ENCODE results near the gene PM20D1.
A peak's percentile ranks its signal among the peaks of the same experiment; 100 is the strongest.
"Not testable (repeated sequence)": the region's sequence is repeated elsewhere in the genome, so short reads cannot be mapped to it uniquely, and the experiment has no call there.

PM20D1 gene

DNA sequence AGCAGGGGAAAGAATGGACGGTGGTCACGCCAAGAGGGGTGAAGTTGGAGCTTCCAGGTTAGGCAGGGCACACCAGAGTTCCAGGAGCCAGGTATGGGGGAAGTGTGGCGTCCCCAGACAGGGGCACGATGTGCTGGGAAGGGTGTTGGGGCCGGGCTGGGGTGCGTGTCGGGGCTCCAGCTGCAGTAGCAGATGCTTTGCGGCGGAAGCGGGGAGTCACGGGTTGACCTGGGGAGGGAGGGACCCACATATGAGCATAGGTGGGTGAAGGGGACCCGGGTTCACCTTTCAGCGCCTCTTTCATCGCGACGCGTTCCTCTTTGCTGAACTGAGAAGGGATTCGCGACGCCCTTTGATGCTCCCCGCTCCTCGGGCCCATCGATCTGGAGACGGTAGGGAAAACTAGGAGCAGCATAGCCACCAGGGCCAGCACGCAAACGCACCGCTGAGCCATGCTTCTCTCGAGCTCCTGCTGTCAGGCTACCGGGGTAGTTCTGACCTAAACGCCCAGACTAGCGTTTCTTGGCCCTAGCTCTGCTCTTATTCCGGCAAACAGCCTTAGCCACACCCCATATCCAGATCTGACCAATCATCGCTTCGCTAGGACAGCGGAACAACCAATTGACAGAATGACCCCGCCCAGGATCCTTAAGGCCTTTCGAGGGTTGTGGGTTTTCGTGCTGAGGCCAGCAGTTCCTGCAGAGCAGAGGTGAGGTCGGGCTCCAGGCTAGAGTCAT lies at the start of gene PM20D1:
TSS of gene PM20D1 (minus strand) at position 514 of the 737 bp plus-strand sequence. CDS start at position 454, 60 bp downstream.
- DNase-seq (ENCODE audit: low spot score), result peak; percentile 37

DNA sequence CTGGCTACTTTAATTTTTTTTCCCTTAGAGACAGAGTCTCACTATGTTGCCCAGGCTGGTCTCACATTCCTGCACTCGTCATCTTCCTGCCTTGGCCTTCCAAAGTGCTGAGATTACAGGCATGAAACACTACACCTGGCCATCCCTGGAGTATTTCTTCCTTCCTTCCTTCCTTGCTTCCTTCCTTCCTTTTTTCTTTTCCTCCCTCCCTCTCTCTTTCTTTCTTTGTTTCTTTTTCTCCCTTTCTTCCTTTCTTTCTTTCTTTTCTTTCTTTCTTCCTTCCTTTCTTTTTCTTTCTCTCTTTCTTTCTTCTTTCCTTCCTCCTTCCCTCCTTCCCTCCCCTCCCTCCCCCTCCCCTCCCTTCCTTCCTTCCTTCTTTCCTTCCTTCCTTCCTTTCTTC lies 46.4 kb upstream of the PM20D1 start:
- DNase-seq (ENCODE audit: low spot score), result no peak

More for the DNA sequence above, at the start of gene PM20D1:
- FAIRE-seq, result no peak

DNA sequence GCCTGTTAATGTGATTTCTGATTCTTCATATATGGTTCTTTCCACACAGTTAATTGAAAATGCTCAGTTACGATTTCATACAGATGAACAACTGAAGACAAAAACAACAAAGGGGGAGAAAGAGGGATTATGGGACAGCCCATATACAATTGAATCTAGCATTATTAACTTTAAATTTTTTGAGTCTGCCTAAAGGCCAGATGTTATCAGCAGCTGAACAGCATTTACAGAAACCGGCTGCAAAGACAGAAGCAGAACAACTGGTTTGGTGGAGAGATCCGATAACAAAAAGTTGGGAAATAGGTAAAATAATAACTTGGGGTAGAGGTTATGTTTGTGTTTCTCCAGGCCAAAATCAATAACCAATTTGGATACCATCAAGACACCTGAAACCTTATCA lies 44.2 kb upstream of the PM20D1 start:
- not testable (repeated sequence) for FAIRE-seq; DNase-seq (ENCODE audit: low spot score)

More for the DNA sequence above, 46.4 kb upstream of the PM20D1 start:
- FAIRE-seq, result no peak

DNA sequence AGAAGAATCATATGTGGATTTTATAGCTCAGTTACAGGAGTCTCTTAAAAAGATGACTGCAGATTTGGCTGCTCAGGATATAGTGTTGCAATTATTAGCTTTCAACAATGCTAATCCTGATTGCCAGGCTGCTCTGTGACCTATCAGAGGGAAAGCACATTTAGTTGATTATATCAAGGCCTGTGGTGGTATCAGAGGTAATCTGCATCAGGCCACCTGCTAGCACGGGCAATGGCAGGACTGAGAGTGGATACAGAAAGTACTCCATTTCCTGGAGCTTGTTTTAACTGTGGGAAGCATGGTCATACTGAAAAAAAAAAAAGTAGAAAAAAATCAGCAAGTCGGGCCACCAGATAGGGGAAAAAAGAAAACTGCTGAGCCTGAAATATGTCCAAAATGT lies 42.2 kb upstream of the PM20D1 start:
- FAIRE-seq; DNase-seq (ENCODE audit: low spot score): not testable (repeated sequence)

GRCh38 chr1:205891481-205891880 lies 41.5 kb upstream of the PM20D1 start:
- peak; percentile 20 for DNase-seq (ENCODE audit: low spot score)
- not testable (repeated sequence) for FAIRE-seq

- FAIRE-seq, result not testable (repeated sequence)
Observed at GRCh38 chr1:205890631-205891030, 40.7 kb upstream of the PM20D1 start.

GRCh38 chr1:205889706-205890105 lies 39.8 kb upstream of the PM20D1 start:
- DNase-seq (ENCODE audit: low spot score), result peak; percentile 89
- FAIRE-seq, result peak; percentile 86

More at GRCh38 chr1:205890631-205891030, 40.7 kb upstream of the PM20D1 start:
- DNase-seq (ENCODE audit: low spot score), result not testable (repeated sequence)

- not testable (repeated sequence) for FAIRE-seq; DNase-seq (ENCODE audit: low spot score)
Observed at GRCh38 chr1:205889006-205889405, 39.1 kb upstream of the PM20D1 start.

- DNase-seq (ENCODE audit: low spot score) (no peak), FAIRE-seq (no peak)
Observed at GRCh38 chr1:205883792-205884191, 33.9 kb upstream of the PM20D1 start.

DNA sequence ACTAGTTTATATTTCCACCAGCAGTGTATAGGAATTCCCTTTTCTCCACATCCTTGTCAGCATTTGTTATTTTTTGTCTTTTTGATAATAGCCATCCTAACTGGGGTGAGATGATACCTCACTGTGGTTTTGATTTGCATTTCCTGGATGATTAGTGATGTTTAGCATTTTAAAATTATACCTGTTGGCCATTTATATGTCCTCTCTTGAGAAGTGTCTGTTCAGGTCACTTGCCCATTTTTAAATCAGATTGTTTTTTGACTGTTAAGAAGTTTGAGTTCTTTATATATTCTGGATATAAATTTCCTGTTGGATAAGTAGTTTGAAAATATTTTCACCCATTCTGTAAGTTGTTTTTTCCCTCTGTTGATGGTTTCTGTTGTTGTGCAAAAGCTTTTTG lies 31.0 kb upstream of the PM20D1 start:
- FAIRE-seq (no peak), DNase-seq (ENCODE audit: low spot score) (no peak)

DNA sequence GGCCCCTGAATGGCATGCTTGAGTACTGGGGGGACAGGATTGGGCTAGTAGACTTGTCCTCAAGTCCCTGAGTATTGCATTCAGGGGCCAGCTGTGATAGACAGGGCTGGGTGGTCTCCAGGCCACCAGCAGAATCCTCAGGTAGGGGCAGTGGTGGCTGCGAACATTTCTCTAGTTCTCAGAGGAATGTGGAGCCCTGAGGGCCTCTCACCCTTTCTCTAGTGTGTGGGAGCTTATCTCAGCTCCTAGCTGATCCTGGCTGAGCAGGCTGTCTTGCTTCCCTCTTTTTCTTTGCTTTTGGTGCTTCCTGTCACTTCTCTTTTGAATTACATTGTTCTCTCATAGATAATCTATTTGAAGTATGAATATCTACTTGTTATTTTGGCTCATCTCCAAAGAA lies 30.0 kb upstream of the PM20D1 start:
- DNase-seq (ENCODE audit: low spot score) (no peak), FAIRE-seq (no peak)

- FAIRE-seq (no peak), DNase-seq (ENCODE audit: low spot score) (no peak)
Observed at GRCh38 chr1:205878026-205878425, 28.1 kb upstream of the PM20D1 start.

- DNase-seq (ENCODE audit: low spot score); FAIRE-seq: not testable (repeated sequence)
Observed at GRCh38 chr1:205873148-205873547, 23.2 kb upstream of the PM20D1 start.

DNA sequence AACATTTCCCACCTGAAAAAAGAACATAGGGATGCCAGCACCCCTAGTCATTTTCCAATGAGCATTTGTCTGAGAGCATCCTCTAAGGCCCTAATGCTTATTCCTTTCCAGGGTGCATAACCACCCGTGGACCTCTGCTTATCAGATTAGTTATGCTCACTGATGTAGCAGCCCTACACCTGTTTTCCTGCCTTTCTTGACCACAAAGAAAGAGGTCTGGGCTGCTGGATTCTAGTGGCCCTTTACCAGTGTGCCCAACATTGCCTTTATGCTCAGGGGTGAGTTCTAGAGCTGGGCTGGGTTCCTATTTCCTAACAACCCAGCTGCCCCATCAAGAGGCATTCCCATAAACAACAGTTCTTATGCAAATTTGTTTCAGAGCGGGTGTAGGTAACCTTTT lies 20.3 kb upstream of the PM20D1 start:
- no peak for DNase-seq (ENCODE audit: low spot score)
- no peak for FAIRE-seq

DNA sequence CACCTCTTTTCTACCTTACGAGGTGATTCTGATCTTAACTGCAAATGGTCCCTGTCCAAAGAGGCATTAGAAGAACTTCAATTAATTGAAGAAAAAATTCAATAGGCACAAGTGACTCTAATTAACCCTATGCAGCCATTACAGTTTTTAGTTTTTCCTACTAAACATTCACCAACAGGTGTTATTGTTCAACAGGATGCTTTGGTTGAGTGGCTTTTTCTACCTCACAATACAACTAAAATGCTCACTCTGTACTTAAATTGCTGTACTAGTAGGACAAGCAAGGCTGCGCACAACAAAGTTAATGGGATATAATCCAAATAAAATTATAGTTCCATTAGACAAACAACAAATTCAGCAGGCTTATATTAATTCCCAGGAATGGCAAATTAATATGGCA lies 11.6 kb upstream of the PM20D1 start:
- no peak for FAIRE-seq
- DNase-seq (ENCODE audit: low spot score), result no peak

- DNase-seq (ENCODE audit: low spot score) (no peak), FAIRE-seq (no peak)
Observed at GRCh38 chr1:205858141-205858961, 8.4 kb upstream of the PM20D1 start.

DNA sequence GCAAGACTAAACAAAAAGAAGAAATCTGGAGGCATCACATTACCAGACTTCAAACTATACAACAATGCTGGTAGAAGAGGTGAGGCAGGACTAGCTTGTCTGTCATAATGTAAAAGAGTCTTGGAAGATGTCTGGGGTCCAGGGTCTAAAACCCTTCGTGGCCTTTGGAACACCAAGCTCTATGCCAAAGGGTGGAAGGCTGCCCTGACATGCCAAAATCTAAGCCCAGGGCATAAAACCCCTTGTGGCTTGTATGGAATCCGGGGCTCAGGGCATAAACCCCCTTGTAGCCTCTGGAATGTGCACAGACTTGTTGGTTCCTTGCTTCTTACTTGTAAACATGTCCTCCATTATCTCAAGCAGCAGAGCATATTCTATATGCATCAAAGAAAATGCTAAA lies 7.6 kb upstream of the PM20D1 start:
- DNase-seq (ENCODE audit: low spot score); FAIRE-seq: not testable (repeated sequence)

- no peak for FAIRE-seq
- no peak for DNase-seq (ENCODE audit: low spot score)
Observed at GRCh38 chr1:205856433-205856832, 6.5 kb upstream of the PM20D1 start.

- DNase-seq (ENCODE audit: low spot score), result no peak
- no peak for FAIRE-seq
Observed at GRCh38 chr1:205852969-205853368, 3.0 kb upstream of the PM20D1 start.

GRCh38 chr1:205851993-205852392 lies 2.1 kb upstream of the PM20D1 start:
- no peak for FAIRE-seq
- DNase-seq (ENCODE audit: low spot score), result no peak

DNA sequence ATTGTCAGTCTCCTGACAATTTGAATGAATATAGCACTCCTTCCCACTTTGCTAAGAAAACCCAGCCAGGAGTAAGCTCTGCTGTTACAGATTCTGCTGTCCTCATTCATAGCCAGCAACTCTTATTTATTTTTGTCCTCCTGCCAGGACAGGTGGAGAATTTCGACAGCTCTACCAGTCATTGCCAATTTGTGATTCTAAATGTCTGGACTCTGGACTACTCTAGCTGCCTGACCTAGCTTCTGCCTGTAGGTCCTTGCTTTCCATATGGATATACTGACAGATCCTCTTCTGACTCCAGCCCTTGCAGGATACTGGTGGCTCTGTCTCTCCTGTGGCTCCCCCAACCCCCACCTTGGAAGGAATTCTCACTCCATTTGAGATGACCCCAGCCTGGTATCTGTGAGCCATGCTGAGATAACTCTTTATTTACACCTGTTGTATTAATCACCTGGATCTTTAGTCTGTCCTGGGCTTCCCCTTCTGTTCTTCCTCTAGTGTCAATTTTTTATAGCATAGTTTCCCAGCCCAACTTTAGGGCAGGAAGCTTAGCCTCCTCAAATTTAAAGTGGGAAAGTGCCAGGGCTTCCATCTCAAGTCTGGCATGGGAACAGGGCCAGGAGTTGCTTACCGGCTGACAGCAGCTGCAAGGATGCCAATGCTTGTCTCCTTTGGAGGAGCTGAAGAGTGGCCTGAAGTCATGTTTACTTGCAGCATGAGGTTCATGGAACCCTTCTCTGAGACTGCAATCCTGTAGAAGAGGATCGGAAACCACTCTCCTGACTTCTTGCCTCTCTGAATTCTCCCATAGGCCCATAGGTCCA lies 6.7 kb downstream of the PM20D1 start:
- FAIRE-seq, result no peak
- DNase-seq (ENCODE audit: low spot score), result no peak
